NOMO-1 (cell line): Measurements from ENCODE around the gene TRAF7.
A peak's percentile ranks its signal among the peaks of the same experiment; 100 is the strongest.

Source experiments
- DNase-seq, 2 experiments: peaks; one replicate each; lab custom pipeline; 2025; ENCODE audit not compliant: unreplicated experiment in 2 of 2; lab: John Stamatoyannopoulos, UW

Gene TRAF7

DNA sequence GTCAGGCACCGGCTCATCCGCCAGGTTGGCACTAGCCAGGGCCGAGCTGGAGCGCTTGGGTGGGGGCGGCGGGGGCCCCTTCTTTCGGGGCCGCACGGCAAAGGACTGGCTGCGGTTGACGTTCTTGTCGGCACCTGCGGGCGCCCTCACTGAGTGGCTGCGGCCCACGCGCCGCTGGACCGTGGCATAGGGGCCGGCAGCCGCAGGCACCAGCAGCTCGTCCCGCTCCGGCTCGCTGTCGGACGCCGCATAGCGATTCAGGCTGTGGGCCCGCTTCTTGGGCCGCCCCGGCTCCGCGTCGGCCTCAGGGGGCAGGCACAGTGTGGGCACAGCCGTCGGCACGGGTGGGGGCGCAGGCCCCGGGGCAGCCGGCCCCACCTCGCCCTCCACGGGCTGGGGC, 24.9 kb downstream of the TRAF7 start:
- DNase-seq = no peak

DNA sequence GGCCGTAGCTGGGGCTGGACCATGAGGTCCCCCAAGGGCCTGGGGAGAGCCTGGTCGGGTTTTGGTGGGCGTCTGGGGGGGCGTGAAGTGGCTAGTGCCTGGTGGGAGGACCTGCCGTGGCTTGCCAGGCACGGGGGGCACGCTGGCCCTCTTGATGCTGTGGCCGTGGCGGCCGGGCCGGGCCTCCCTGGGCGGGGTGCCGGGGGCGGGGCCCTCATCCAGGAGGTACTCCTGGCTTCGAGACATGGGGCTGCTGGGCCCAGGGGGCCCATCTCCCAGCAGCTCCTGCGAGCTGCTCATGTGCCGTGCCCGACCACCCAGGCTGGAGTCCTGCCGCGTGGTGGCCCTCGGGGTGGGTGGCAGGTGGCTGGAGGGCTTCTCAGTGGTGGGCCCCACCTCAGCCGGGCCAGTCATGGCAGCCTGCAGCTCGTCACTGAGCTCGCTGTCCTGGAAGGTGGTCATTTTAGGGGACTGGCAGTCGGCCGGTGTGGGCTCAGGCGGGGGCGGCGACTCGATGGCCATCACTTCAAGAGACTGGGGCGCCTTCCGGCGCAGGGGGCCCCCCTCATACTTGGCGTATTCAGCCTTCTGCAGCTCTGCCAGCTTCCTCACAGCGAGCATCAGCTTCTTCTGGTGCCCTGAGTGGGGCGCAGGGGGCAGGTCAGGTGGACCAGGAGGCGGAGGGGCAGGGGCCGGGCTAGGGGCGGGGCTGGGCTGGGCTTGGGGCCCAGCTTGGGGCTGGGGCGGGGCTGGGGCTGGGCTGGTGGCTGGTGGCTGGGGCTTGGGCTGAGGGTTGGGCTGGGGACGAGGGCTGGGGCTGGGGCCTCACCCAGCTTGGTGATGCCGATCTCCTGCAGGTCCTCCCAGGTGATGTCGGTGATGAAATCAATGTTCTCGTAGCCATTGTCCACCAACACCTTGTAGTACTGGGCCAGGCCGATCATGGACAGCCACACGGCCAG, 25.7 kb downstream of the TRAF7 start:
- DNase-seq = no peak

DNA sequence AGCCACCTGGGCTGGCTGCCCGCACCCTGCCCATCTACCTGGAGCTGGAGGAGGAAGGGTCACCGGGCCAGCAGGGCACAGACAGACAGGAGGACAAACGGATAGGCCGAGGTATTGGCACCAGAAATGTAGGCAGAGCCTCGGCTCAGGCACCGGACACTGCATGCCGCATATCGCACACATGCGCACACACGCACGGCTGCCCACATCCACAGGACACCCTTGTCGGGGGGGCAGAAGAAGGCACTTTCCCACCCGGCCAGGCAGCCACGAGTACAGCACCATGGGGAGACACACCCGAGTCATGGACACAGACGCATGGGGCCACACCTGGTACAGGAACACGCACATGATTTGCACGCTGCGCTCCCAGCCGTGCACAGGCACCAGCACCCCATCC, 26.4 kb downstream of the TRAF7 start:
- no peak for DNase-seq

DNA sequence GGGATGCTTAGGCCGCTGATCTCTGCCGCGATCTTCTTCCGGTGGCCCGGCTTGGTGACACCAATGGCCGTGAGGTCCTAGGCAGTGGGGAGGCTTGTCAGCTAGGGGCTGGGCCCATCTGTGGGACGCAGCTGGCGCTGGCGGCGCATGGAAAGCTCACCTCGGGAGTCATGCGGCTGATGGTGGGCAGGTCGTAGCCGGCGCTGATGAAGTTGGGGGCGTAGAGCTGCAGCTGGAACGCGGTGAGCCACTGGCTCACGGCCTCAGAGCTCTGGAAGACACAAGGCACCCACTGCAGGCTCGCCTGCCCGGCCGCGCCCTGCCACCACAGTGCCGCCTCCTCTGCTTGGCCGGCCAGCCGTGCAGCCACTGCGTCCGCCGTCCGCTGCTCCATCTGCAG, 28.1 kb downstream of the TRAF7 start:
- DNase-seq = no peak

DNA sequence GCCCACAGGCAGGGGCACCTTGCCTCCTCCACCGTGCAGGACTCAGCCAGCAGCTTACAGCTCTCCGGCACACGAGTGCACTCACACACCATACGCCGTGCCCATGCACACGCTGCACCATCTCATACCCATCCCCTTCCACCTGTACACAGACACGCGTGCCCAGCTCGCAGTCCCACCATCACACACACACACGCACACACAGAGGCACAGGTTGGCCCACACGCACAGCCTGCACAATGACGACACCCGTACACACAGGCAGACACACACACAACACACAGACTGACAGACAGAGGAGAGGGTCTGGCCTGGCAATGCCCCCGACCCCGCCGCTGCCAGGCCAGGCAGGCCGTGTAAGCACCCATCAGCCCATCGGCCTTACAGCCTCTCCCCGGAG, 28.8 kb downstream of the TRAF7 start:
- DNase-seq = no peak

DNA sequence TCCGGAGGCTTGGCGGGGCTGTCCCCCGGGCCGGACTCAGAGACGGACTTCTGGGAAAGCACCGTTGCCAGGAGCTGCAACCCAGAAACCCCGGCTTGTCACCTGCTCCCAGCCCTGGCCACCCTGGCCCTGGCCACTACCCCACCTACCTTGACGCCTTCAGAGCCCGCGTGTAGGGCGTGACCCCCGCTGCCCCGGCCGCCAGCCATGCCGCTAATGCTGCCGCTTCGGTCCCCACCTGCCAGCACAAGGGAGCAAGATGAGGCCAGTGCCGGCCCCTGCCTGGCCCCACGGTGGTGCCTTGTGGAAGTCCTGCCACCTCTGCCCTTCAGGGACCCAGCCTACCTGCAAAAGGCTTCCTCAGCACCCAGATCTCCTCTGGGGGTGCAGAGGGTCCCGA, 29.4 kb downstream of the TRAF7 start:
- no peak for DNase-seq

DNA sequence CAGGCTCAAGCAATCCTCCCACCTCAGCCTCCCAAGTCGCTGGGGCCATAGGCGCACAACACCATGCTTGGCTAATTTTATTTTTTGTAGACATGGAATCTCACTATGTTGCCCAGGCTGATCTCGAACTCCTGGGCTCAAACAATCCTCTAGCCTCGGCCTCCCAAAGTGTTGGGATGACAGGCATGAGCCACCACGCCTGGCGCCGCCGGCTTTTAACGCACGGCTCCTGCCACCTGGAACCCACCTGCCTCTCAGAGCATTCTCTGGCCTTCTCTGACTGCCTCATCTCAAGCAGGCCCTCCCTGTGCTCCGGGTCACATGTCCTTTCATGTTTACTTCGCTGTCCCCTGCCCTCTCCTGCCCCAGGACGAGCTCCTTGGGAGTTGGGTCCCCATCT, 30.5 kb downstream of the TRAF7 start:
- no peak for DNase-seq

DNA sequence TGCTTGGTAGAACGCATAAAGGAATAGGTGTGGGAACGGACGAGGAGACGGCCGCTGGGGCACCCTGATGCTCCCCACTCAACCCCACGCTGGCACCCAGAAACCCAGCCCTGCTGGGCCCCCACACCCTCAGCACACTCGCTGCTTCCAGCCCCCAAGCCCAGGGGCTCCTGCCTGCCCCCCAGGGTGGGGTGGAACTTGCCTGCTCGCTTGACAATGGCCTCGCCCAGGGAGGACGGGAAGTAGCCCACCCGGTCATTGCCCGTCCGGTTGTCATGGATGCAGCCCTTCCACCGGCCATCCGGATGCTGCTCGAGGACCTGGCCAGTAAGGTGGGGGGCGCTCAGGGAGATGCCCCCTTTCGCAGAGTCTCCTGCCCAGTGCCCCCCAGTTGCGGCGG, 30.9 kb downstream of the TRAF7 start:
- DNase-seq = no peak

DNA sequence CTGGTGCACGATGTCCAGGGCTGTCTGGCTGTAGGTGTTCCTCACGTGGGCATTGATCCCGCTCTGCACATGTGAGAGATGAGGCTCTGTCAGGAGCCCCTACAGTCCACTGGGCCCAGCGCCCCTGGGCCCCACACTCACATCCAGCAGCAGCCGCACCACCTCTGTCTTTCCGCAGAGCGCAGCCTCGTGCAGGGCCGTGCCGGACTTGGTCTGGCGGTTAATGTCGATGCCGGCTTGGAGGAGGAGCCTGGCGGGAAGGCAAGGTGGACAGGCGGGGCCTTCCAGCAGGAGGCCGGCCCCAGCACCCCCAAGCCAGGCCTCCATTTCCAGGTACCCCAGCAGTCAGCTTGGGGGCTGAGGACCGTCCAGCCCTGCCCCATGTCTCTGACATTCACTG, 31.6 kb downstream of the TRAF7 start:
- DNase-seq = no peak

DNA sequence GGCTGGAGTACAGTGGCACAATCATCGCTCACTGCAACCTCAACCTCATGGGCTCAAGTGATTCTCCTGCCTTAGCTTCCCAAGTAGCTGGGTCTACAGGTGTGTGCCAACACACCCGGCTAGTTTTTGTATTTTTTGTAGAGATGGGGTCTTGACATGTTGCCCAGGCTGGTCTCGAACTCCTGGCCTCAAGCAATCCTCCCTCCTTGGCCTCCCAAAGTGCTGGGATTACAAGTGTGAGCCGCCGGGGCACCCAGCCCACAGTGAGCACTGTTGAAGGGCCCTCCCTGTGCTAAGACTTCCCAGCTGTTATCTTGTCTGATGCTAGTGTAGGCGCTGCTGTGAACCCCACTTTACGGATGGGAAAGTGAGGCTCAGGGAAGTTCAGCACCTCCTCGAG, 32.8 kb downstream of the TRAF7 start:
- DNase-seq = no peak

DNA sequence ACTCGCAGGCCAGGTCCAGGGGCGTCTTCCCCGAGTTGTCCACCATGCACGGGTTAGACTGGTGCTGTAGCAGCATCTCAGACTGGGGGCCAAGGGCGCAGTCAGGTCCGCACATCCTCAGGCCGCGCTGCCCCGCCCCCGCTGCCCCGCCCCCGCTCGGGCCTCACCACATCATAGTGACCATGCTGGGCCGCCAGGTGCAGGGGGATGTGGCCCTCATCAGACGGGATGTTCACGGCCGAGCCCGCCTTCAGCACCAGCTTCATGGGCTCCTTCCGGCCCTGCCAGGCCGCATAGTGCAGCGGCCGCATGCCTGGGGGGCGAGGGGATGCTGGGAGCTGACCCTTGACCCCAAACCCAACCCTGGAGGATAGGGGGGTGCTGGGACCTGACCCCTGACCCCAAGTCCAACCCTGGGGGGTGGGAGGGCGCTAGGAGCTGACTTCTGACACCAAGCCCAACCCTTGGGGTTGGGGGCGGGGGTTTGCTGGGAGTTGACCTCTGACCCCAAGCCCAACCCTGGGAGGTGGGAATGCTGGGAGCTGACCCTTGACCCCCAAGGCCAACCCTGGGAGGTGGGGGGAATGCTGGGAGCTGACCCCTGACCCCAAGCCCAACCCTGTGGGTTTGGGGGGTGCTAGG, 33.8 kb downstream of the TRAF7 start:
- DNase-seq = no peak

DNA sequence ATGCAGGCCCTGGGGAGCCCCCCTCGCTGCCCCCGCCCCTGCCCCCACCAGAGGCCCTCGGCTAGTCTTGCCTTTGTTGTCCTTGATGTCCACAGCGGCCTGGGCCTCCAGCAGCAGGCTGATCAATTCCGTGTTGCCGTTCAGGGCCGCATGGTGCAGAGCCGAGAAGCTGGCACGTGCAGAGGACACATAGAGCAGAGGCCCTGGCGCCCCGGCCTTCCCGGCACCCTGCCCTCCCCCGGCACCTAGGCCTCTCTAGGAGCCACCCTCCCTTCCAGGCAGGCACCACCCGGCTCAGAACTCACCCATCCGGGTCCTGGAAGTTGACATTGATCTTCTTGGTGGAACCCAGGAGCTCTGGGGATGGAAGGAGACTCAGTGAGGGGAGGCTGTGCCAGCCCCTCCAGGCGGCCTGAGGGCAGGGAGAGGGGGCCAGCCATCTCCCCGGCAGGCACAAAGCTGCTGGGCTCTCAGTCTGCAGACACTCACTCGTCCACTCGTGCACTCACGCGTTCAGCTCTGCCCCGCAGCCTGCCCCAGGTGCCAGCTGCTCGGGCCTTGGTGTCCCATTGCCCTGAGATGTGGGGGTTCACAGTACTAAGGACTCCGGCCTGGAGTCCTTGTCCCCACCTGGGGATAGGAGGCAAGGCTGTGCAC, 34.5 kb downstream of the TRAF7 start:
- DNase-seq = no peak

DNA sequence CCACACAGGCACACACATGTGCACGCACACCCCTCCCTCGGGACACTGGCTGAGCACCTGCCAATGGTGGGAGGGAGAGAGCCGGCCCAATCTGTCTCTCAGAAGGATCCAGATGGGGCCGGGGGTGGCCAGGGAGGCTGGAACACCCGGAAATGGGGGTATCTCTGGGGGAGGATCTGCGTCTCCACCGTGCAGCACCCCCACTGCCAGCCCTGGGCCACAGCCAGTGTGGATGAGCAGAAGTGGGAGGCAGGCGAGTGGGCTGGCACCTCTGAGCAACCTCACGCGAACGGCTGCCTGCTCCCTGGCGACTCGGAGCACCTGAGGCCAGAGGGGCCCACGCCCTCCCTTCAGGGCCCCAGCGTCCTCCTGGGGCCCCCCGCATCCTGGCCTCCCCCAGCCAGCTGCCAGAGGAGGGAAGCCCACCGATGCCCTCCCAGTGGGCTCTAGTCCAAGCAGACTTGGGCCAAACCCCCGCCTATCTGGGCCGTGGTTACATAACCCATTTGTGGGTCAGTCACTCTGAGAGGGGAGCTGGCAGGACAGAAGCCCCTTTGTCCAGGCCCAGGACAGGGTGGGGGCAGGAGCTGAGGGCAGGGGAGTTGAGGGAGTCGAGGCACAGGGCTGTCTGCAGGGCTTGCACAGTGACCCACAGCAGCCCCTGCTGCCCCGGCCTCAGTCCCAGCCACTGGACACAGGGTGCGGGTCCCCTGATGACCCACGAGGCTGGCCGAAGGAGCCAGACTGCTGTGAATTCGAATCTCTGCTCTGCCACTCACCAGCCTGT, 35.3 kb downstream of the TRAF7 start:
- no peak for DNase-seq

DNA sequence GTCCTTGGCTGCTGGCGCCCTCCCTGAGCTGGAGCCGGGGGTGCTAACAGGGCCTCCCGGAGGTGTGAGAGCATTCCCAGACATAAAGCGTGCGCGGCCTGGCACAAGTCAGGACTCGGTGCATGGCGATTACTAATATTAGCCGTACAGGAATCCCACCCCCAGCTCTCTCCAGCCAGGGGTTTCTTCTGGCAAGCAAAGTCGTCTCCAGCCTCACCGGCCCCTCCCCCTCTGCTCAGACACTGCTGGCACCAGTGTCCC, 35.8 kb downstream of the TRAF7 start:
- DNase-seq = no peak

DNA sequence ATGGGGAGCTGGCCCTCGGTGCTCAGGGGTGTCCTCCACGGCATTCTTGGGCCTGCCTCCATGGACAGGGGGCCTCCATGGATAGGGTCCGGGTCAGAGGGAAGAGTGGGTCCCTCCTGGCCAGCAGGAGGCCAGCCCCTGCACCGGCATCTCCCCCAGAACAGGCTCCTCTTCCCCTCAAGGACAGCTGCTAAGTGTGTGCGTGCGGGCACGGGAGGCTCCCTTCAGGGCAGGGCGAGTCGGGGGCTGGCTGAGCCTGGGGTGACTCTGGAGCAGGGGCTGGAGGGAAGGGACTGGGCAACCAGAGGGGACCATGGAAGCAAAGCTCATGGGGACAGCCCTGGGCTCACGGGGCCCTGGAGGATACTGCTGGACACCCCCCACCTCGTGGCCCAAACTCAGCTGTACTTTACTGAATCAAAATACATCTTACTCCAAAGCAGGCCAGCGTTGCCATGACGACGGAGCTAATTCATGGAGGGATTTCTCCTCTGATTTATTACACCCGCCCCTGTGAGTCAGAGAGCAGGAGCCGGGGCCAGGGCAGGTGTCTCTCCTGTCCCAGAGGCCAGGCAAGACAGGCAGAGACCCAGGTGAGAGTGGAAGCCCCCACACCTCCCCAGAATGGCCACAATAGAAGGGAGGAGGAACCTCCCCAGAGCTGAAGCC, 38.7 kb downstream of the TRAF7 start:
- no peak for DNase-seq

DNA sequence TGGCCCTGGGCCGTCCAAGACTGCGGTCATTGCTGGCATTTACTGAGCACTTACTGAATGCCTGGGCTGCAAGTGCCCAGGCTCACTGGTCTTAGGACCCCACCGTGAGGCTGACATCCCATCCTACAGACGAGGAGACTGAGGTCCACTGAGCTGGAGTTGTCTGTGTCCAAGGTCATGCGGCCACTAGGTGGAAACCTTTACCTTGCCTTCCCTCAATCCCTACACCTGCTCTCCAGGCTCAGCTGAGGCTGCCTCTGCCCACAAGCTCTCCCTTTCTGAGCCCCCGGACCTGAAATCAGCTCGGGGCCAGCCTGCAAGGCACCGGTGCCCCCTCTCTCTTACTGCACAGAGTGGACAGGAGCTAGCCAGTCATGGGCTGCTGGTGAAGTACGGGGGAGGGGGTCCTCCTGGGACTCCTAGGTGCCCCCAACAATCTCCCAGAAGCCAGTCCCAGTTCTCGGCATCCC, 39.3 kb downstream of the TRAF7 start:
- peak; percentile 25 to 46 for DNase-seq

DNA sequence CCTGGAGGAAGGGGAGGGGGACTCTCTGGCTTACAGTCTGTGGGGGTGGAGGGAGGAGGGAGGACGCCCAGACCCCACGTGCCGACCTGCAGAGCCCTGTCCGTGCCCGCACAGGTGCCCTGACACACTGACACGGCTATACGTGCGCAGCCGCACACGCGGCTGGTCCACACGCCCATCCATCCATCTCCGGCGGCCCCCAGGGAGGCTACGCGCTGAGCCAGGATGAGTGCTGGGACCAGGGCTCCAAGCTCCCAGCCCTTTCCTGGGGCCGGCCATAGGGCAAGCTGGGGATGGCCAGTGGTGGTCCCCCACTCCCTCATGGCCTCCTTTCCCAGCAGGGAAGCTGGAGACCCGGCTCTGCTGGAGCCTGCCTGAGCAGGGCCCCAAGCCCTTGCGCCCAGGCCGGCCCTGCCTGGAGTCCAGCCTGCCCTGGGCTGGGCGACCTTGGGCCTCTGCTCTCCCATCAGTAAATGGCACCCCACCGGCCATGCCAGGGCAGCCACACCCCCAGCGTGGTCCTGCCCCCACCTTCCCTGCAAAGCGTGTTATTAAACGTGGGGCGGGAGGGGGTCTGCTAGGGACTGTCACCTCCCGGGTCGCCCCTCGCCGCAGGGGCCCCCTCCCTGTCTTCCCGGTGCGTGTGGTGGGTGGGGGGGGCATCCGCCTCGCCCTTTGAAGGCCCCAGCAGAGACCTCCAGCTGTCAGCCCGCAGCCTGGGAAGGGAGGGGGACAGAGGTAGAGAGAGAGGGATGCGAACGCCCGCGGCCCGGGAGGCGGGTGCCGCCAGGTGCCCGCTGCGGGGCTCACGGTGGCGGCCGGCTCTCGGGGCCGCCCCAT, 40.0 kb downstream of the TRAF7 start:
- DNase-seq = no peak

DNA sequence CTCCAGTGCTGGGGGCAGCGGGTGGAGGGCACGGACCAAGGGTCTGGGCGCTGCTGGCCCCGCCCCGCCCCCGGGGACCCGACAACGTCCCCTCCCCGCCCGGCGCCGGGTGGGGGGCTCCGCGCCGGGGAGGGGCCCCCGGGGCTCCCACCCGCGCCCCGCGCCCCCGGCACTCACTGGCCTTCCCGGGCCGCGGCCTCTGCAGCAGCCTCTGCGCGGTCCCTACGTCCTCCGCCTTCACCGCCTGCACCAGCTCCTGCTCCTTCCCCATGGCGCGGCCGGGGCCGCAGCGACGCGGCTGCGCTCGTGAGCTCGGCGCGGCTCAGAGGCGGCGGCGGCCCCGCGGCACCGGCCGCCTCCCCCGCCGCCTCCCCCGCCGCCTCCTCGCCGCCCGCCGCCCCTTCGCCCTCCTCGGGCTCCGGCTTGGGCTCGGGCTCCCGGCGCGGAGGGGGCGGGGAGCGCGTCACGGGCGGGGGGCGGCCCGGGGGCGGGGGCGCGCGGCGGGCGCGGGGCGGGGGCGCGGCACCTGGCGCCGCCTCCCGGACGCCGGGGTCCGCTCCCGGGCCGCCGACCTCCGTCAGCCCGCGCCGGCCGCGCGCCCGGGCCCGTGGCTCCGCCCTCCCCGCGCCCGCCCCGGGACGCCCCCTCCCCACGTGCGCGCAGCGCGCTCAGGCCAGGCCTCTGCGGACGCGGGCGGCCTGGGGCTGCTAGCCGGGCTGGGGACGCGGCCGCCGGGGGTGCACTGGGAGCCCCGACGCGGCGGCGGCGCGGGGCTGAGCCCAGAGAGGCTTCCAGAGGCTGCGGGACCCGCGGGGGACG, 40.8 kb downstream of the TRAF7 start, which contains the start of gene CASKIN1:
Gene CASKIN1 (minus strand): TSS at position 444 of the 819 bp plus-strand sequence. CDS start 173 bp downstream, at position 271.
- DNase-seq = peak; percentile 32 to 51
